ENCODE measurements around the gene CTNND2.

Gene CTNND2, protein sequence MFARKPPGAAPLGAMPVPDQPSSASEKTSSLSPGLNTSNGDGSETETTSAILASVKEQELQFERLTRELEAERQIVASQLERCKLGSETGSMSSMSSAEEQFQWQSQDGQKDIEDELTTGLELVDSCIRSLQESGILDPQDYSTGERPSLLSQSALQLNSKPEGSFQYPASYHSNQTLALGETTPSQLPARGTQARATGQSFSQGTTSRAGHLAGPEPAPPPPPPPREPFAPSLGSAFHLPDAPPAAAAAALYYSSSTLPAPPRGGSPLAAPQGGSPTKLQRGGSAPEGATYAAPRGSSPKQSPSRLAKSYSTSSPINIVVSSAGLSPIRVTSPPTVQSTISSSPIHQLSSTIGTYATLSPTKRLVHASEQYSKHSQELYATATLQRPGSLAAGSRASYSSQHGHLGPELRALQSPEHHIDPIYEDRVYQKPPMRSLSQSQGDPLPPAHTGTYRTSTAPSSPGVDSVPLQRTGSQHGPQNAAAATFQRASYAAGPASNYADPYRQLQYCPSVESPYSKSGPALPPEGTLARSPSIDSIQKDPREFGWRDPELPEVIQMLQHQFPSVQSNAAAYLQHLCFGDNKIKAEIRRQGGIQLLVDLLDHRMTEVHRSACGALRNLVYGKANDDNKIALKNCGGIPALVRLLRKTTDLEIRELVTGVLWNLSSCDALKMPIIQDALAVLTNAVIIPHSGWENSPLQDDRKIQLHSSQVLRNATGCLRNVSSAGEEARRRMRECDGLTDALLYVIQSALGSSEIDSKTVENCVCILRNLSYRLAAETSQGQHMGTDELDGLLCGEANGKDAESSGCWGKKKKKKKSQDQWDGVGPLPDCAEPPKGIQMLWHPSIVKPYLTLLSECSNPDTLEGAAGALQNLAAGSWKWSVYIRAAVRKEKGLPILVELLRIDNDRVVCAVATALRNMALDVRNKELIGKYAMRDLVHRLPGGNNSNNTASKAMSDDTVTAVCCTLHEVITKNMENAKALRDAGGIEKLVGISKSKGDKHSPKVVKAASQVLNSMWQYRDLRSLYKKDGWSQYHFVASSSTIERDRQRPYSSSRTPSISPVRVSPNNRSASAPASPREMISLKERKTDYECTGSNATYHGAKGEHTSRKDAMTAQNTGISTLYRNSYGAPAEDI (N-terminal part only)

DNA sequence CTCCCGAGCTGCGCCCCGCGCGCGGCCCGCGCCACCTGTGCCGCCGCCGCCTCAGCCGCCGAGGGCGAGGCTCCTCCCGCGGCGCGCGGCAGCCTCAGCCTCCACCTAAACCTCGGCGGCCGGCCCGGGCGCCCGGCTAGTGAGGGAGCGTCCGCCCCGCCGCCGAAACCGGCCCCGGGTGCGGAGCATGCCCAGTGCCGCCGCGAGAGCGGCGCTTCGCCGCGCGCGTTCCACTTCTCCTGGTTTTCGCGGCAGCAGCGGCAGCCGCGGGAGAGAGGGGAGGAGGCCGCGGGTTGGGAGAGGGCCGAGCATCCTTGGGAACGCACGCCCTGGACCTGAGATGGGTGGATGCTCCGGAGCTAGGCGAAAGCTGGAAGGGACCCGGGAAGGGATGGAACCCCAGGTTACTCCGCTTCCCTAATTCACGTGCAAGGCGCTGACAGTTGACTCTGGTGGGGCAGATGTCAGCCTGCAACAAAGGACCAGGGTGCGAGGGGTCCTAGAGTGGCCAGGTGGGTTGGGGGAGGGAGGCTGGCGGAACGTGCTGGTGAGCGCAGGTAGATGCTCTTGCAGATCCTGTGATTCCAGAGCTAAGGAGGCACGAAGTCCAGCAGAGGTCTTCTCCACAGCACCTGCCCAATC, at the start of gene CTNND2:
Gene CTNND2 (minus strand): TSS at position 182 of the 642 bp plus-strand sequence. CDS start 593 bp downstream, outside the sequence.
- DNase-seq: no peak

DNA sequence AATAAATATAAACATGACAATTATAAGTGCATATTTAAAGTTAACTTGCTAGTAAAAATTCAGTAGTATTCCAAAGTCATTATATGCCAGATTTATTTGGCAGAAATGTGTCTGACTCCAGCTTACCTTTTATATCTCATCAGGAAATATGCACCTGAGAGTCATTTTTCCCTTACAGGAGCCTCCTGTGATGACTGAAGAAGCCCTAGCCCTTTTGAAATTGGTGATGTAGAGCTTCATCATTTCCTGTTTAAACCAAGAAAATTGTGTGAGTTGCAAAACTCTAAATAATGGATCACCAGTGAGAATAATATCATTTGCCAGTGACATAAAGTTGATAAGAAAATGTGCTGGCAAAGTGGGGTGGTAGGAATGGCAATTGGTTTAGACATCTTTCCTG, 42.1 kb upstream of the CTNND2 start:
- DNase-seq: no peak

DNA sequence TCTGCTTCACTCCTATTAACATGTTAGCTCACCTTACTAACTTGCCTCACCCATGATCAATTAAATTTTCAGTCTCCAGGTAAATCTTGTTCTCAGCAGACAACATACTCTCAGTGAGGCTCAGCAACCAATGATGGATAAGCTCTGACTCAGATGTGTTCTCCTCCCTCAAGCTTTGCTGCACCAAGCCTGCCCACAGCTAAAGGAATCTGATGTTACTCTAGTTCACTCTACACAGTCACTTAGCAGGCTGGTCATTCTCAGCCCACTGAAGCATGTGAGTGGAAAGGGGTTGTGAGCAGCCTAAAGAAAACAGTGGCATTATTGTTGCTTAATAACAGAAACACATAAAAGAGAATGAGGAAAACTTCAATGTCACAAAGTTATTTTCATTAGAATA, 37.3 kb upstream of the CTNND2 start:
- DNase-seq: no peak

DNA sequence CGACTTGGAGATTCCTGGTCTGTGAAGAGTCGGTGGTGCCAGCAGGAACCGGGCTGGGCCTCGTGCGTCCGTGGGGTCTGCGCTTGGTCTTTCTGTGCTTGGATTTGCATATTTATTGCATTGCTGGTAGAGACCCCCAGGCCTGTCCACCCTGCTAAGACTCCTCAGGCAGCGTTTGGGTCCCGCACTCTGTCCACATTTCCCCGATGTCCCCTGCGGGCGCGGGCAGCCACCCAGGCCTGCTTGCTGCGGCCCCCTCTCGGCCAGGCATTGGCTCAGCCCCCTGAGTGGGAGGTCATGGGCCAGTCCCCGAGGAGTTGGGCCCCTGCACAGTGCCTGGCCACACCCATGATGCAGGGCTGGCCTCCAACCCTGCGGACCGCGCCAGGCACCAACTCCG, 27.4 kb upstream of the CTNND2 start:
- DNase-seq: no peak

DNA sequence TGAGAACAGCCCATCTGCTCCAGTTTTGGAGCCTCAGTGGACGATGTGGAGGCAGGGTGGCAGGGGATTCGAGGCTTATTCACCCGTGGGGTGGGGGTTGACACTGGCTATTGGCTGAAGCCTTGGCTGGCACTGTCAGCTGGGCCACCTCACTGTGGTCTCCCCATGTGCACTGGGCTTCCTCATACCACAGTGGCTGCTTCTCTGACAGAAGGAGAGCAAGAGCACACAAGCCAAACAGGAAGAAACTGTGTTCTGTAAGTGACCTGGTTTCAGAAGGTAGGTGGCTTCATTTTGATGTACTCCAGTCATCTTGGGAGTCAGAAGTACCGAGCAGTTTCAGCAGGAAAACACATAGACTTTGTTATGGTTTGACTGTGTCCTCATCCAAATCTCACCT, 24.7 kb upstream of the CTNND2 start:
- DNase-seq: no peak

DNA sequence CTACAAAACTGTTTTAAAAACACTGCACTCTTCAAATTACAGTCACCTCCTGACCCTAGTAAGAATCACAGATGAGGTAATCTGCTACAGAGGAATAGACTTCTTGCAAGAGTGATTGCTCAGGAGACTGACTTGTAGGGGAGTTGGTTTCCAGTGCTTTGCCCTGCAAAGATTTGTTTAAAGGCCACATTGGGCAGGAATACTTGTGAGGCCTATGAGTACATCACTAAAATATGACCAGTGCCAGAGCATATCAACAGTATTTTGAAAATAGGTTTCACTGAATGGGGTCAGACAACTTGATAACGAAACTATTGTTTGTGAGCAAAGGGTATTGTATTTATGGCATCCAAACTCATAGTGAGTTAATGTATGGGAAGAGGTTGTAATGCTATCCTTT, 21.5 kb upstream of the CTNND2 start:
- DNase-seq: no peak

DNA sequence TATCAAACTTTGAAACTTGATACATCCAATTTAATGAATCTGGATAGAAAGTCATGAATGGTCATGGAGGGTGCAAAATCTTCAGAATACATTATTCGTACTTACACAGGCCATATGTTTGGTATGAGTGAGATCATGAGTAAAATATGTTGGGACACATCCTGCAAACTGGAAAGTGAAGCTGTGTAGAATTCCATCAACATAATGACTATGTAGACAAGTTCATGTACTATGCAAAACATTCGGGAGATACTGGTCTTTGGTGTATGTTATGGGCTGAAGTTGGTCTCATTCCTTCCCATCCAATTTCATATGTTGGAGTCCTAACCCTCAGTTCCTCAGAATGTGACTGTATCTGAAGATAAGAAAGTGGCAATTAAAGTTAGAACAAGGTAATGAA, 18.1 kb upstream of the CTNND2 start:
- no peak for DNase-seq

DNA sequence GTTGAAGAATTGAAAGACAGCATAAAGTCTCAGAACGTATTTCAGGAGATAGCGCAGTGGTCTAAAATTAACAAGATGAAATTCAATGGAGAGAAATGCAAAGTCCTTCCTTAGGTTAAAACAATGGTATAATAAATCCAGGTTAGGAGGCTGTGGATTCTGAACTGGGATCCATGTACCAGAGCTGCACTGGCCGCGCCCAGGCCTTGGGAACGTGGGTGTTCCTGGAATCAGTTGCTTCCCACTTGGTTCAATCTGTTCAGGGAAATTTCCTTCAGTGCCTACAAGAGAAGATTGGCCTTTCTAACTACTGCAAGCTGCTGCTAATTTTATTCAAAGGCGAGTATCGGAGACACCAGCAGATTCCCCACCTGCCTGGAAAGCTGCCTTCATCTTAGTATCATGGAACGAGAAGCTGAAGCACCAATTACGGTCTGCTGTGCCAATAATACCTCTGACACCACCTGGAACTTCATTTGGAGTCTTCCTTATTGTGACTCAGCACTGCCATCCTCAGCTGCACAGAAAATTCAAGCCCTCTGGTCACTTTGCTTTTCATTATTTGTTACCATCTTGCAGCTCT, 14.3 kb upstream of the CTNND2 start:
- no peak for DNase-seq

DNA sequence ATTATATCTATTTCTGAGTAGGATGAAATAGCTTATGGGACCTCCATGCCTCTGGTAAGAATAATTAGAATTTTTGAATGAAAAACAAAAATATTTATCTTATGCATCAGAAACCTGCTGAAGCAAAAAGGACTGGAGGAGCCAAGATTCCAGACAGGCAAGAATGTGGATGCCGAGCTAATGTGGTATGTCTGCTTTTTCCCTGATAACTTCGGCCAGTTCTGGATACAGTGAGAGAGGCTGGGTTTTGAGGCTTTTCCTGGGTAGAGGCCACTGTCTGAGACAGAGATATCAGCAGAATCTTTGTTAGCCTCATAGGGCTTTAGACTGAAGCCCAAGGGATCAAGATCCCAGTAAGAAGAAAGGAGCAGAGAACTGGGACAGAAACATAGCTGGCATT, 5.2 kb upstream of the CTNND2 start:
- DNase-seq: no peak

DNA sequence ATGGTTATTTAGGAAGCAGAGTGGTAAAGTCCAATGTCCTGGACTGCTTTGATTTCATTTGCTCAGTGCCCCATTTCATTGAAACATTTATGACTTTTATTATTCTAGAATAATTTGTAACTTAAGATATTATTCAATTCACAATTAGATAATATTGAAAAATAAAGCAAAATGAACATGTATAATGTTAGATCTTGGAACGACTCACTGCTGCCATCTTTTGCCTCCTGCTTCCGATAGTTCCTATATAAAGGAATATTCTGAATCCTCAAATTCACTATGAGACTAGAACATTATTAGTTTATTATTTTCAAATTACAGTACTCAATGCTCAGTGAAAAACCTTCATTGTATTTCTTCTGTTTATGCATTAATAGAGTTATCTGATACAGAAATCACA, 2.3 kb upstream of the CTNND2 start:
- DNase-seq: no peak

DNA sequence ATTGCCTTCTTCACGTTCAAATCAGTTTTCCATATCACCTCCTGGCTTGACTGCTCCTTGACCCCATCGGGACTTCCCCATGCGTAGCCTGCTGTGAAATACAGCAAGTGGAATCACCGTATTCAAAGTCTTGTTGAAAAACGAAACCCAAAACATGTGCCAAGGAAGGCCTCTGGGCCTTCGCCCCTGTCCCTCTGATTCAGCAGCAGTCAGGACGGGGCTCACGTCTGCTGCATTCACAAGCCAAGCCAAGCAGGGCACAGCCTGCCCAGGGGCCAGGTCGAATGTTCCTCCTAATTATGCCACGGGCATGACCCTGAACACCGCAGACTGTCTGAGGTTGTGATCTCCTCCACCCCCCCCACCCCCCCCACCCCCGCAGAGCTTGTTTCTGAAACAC, 960 bp upstream of the CTNND2 start:
- DNase-seq: no peak

DNA sequence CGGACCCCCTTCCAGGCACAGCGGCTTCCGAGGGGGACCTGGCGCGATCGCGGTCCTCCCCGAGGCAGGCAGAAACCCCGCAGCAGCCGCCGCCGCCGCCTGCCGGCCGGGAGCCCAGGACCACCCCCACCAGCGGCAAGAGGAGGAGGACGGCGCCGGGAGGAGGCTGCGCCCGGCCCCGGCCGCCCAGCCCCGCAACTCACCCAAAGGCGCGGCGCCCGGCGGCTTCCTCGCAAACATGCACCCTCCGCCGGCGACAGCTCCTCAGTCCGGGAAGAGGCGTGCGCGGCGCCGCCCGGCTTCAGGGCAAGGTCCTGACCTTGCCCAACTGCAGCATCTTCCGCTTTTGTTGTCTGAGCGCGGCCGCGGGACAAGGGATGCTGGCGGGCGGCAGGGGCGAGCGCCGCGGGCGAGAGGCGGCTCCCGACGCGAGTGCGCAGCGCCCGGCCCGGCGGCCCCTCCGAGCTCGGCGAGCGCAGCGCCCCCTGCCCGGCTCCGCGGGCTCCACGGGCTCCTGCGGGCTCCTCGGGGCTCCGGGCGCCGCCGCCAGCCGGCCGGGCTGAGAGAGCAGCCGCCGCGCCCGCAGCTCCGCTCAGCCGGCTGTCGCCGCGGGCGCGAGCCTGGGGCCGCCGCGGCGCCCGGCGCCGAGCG, 507 bp downstream of the CTNND2 start:
- DNase-seq: no peak

DNA sequence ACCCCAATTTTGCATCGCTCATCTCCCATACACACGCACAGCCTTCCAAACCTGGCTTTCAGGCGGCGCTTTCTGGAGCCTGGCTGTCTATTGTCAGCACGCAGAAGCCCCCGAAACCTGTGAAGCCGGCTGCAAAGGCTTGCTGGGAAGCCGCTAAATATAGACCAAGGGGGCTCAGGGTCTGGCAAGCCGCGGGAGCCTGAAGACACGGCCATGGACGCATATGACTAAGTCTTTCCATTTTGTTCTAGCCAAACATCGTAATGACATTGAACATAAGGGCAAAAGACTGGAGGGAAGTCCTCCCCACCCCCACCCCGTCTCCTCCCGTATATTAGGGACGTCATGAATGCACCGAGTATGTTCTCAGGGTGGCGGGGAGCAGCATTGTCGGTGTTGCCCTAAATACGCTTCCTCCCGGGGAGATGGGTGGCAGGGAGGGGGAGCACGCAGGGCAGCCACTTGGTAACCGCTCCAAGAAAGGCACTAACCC, 1.1 kb downstream of the CTNND2 start:
- no peak for DNase-seq

DNA sequence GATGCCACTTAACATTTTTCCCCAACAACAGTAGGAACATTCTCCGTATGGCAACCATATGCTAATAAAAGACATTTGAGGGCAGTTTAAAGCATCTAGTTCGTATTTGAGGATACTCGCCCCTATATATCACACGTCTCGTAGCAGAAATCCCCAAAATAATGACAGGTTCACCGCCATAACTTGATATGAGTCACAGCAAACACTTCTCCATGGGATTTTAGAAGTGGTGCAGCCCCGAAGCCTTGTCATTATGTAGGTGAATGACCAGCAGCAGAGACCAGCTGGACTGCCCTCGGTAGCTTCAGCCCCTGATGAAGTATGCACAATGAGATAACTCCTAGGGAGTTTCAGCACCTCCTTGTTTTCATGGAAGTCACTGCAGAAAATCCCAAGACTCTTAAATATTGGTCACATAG, 2.0 kb downstream of the CTNND2 start:
- no peak for DNase-seq

DNA sequence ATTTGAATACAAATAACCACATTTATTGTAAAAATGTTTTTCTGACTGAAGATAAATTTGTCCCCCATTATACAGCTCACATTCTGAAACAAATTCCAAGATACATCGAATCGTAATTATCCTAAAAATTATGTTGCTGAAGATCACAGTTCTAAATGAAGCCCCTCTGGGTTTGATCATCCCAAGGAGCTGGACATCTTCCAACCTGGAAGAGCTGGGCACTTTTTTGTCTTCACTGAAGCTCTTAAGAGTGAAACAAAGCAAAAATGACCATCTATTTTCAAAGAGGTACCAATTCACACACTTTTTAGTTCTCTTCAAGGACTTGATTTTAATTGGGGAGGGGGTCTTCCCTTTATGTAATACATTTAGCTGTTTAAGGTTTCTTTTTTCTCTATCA, 5.5 kb downstream of the CTNND2 start:
- no peak for DNase-seq

DNA sequence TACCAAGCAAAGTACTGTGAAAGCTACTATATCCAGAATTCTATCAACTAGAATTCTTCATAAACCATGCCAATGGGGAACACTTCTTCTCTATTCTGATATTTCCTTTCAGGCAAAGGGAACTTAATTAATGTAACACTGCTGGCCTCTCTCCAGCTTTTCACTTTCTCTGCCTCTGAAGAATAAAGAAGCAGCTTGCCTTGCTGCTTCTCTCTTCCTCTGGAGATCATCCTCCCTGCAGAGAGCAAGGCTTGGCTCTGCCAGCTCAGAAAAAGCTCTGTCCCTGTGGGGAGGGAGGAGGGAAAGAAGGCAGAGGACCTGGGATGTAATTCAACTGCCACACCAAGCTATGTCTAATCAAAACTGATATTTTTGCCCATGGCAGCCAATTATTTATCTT, 6.5 kb downstream of the CTNND2 start:
- no peak for DNase-seq

DNA sequence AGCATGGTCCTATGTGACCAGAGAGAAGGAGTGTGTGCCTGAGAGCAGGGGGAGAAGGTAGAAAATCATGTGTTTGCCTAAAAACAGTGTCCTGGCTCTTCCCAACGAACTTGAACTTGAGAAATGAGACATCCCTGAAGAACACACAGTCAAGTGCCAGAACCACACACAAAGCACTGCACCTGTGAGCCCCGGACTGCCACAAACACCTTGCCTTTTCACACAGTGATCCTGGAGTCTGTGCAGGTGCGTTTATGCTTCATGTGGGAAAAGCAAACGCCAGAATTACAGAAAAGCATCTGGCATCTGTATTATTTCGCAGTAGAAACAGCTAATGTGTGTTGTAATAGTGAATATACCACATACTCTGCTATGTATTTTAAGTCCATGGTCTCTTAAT, 9.3 kb downstream of the CTNND2 start:
- DNase-seq: no peak

DNA sequence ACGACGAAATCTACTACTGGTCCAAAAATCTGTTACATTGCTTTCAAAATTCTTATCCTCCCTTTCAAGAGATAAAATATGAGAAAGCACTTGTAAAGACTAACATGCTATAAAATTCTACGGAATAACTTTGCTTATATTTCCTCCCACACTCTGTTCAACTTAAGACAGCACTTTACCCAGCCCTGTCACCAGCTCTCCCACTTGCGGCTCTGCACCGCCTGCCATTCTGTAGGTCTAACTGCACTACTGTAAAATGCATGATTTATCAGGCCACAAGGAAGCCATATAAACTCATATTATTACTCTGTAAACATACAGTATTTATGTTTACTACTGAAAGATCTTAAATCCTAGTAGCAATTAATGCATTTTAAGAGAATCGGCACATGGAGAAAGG, 11.4 kb downstream of the CTNND2 start:
- no peak for DNase-seq

DNA sequence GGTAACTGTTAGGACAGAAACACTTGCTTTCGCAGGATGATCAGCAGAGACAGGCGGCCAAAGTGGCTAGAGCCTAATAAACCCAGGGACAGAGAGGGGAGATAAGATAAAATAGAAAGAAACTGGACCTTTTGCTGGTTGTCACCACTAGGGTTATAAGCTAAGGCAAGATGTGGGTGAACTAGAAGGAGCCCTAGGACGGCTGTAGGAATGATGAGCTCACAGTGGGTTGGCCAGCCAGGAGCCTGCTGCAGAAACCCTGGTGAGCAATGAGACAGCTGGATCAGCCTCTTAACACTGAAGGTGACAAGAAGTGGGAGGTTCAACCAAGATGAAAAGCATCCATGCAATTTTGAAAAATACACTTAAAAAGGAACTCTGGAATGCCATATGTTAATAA, 13.5 kb downstream of the CTNND2 start:
- DNase-seq: no peak

DNA sequence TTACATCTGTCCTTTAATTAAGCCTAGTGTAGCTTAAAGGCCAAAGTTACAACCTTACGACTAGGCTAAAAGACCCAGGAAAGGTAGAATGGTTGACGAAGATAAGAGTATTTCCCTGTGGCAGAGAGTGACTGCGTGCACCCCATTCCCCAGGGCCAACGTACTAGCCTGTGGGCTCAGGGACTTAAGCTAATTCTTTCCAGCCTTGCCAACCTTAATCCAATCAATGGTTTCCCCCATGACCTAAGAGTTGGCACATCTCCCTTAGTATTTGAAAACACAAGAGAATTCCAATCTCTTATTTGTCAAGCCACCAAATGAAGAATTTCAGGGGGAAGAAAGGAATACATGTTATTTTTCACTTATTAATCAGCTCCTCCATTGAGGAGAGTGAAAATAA, 16.0 kb downstream of the CTNND2 start:
- DNase-seq: no peak

DNA sequence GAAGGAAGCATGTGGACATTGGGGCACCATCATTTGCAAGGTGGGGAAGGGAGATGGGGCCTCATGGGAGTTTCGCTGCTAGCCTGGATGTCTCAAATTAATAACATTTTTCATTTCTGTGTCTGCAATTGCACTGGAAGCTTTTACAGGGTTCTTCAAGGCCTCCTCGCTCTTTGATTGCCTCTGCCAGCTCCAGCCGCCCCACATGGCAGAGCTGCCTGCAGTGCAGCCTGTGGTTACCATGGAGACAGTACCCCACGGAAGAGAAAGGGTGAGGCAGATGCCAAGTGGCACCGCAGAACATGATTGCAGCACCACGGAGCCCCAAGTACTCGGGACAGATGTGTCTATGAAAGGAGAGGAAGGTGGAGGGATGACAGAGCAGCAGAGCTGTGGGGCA, 25.4 kb downstream of the CTNND2 start:
- no peak for DNase-seq

DNA sequence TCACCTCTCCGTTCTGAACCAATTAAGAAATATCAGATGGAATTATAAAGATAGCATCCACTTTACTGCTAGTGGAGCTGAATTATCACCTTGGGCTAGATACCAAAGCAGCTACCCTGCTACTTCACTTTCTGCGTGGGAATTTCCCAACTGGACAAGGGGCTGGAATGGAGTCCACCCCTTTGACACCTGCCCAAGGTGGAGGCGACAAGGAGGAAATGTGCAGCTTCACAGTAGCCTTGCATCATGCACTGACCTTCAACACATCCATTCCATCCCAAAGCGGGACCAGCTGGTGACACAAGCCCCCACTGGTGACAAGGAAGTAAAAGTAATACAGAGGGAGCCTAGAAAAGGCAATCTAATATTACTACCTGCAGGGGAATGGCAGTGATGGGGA, 30.7 kb downstream of the CTNND2 start:
- DNase-seq: no peak
